Measurements from ENCODE around the gene GRM1.

The GRM1 gene

GRCh38 chr6:146359131-146359530 lies 330.3 kb downstream of the GRM1 start:
- TF ChIP-seq, protein P1, sequence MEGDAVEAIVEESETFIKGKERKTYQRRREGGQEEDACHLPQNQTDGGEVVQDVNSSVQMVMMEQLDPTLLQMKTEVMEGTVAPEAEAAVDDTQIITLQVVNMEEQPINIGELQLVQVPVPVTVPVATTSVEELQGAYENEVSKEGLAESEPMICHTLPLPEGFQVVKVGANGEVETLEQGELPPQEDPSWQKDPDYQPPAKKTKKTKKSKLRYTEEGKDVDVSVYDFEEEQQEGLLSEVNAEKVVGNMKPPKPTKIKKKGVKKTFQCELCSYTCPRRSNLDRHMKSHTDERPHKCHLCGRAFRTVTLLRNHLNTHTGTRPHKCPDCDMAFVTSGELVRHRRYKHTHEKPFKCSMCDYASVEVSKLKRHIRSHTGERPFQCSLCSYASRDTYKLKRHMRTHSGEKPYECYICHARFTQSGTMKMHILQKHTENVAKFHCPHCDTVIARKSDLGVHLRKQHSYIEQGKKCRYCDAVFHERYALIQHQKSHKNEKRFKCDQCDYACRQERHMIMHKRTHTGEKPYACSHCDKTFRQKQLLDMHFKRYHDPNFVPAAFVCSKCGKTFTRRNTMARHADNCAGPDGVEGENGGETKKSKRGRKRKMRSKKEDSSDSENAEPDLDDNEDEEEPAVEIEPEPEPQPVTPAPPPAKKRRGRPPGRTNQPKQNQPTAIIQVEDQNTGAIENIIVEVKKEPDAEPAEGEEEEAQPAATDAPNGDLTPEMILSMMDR (IDR thresholded peaks at IDR 0.05; ENCODE audit: low read depth, low read length), result no peak
- no peak overlapping the region for H3K4me3 ChIP-seq (ENCODE audit: low read depth, low read length)

GRCh38 chr6:146361128-146361924 lies 332.5 kb downstream of the GRM1 start:
- H3K4me3 ChIP-seq (ENCODE audit: low read depth, low read length), result no peak overlapping the region

GRCh38 chr6:146363838-146364607 lies 335.2 kb downstream of the GRM1 start:
- H3K4me3 ChIP-seq (ENCODE audit: low read depth, low read length), result no peak overlapping the region
- TF ChIP-seq, protein P1 (IDR thresholded peaks at IDR 0.05; ENCODE audit: low read depth, low read length), result no peak

More at GRCh38 chr6:146361128-146361924, 332.5 kb downstream of the GRM1 start:
- TF ChIP-seq, protein P1 (IDR thresholded peaks at IDR 0.05; ENCODE audit: low read depth, low read length), result no peak

DNA sequence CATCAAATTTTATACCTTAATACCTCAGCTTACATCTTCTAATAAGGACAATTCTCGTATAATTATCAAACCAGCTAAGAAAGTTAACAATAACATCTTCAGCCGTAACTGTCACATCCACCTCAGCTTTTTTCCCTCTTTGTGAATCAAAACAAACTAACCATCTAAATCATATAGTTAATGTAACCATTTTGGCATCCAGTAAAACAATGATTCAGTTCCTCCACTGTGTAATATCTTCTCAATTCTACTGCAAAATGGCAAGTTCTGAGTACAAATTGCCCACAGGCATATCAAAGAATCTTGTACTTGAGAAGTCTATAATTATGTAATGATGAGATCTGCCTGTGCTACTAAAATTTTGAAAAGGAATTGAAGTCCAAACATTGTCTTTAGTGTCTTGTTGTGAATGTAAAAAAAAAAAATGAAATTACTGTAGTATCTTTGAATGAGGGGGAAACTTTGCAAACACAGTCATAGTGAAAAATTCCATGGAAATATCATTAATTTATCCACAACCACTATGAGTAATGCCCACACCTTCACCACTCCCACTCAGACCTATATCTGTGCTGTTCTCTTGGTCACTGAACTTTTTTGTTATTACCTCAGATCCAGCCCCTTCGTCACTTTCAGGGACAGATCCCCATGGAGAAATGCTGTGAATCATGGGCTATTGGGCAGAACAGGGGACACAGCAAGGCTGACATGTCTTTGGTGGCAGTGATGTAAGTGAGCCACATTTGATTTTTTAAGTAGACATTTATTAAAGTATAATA lies 336.1 kb downstream of the GRM1 start:
- no peak overlapping the region for H3K4me3 ChIP-seq (ENCODE audit: low read depth, low read length)

GRCh38 chr6:146367061-146367460 lies 338.2 kb downstream of the GRM1 start:
- H3K4me3 ChIP-seq (ENCODE audit: low read depth, low read length), result no peak overlapping the region
- TF ChIP-seq, protein P1 (IDR thresholded peaks at IDR 0.05; ENCODE audit: low read depth, low read length), result no peak

More for the DNA sequence above, 336.1 kb downstream of the GRM1 start:
- TF ChIP-seq, protein P1 (IDR thresholded peaks at IDR 0.05; ENCODE audit: low read depth, low read length), result no peak

GRCh38 chr6:146369866-146370265 lies 341.0 kb downstream of the GRM1 start:
- no peak overlapping the region for H3K4me3 ChIP-seq (ENCODE audit: low read depth, low read length)
- TF ChIP-seq, protein P1 (IDR thresholded peaks at IDR 0.05; ENCODE audit: low read depth, low read length), result no peak
